ENCODE measurements around the gene GLYAT. TPM values are rescaled to one million over a fixed set of nuclear protein-coding genes. Genes with fewer than 3 reads are reported as not detected.

The GLYAT gene
- total and polyA plus RNA-seq, 10 donors: not detected

- Histone ChIP-seq H3K4me3 (no peak overlapping the region), H3K36me3 (no peaks in the 10 kb centered on the region), H3K4me1 (no peaks in the 10 kb centered on the region), H3K27me3 (replicated peaks in 1 of 7) (peaks cover 0 to 13% (median 0%) of the 10 kb centered on the region in 7 donors), H3K9me3 (no peaks in the 10 kb centered on the region), H3K27ac (no peak overlapping the region)
- intact Hi-C loops (cut with DNase I; ENCODE audit: low total_unique reads): loop anchor here (10.0 kb wide), 1 partner anchor 475 kb away; no protein-coding TSS in a partner anchor
- no peak for DNase-seq
- TF ChIP-seq CTCF (IDR thresholded peaks at IDR 0.05 in 8 of 11, conservative IDR thresholded peaks at IDR 0.05 in 3 of 11) (no peak), POLR2AphosphoS5 (IDR thresholded peaks at IDR 0.05) (no peak), POLR2A (IDR thresholded peaks at IDR 0.05) (no peak)
- 36 to 77% (median 59%) methylated on average over 2 of the region's 2 CpGs for WGBS, 5 donors
Measured at GRCh38 chr11:58659404-58659803, 72.3 kb downstream of the GLYAT start.

Other genes starting within 250 kb of the GLYAT start
- 1 to 10 TPM in 1 of 7 donors, under 1 TPM in 2, not detected in 4; 0.40 to 2.6 (median 0.54) TPM for gene OR5B21, start 223.8 kb downstream of the GLYAT start, total RNA-seq
- gene OR5B21, start 223.8 kb downstream of the GLYAT start, polyA plus RNA-seq: not detected
- 10 to 100 TPM; 50.8 to 83.7 (median 65.9) TPM for gene LPXN, start 156.1 kb downstream of the GLYAT start, total RNA-seq
- gene LPXN, start 156.1 kb downstream of the GLYAT start, polyA plus RNA-seq: 10 to 100 TPM; 56.8 to 70.0 (median 62.3) TPM
- 10 to 100 TPM; 42.9 to 53.4 (median 49.4) TPM for gene ZFP91, start 152.9 kb downstream of the GLYAT start, total RNA-seq
- 10 to 100 TPM; 10.1 to 17.5 (median 10.2) TPM for gene ZFP91, start 152.9 kb downstream of the GLYAT start, polyA plus RNA-seq
- 1 to 10 TPM; 1.1 to 3.7 (median 2.0) TPM for gene CNTF, start 109.3 kb downstream of the GLYAT start, total RNA-seq
- under 1 TPM; 0.09 to 0.32 (median 0.11) TPM for gene CNTF, start 109.3 kb downstream of the GLYAT start, polyA plus RNA-seq
- gene GLYATL2, start 112.8 kb upstream of the GLYAT start, total RNA-seq: not detected
- under 1 TPM in 1 of 3 donors, not detected in 2; 0.09 TPM for gene GLYATL2, start 112.8 kb upstream of the GLYAT start, polyA plus RNA-seq
- gene GLYATL1, start 207.5 kb upstream of the GLYAT start, total RNA-seq: not detected
- gene GLYATL1, start 207.5 kb upstream of the GLYAT start, polyA plus RNA-seq: not detected